Trophoblast cell (in vitro differentiated cells and primary cell): Measurements from ENCODE around the gene THSD4.

Source experiments
- DNase-seq, 2 donors: peaks; one replicate each; pipeline ENCODE4 v3.0.0-alpha.2; 2016
- H2AFZ ChIP-seq: 2 replicates; pipeline ENCODE4 v1.6.1; 2013; ENCODE audit warnings: low read length, moderate library complexity, mild to moderate bottlenecking; ENCODE audit not compliant: insufficient read depth, poor library complexity
- H2AK5ac ChIP-seq: 2 replicates; pipeline ENCODE4 v1.6.1; 2013; ENCODE audit warnings: mild to moderate bottlenecking, low read length
- H2BK120ac ChIP-seq: 2 replicates; pipeline ENCODE4 v1.6.1; 2013; ENCODE audit warnings: low read length, mild to moderate bottlenecking, moderate library complexity; ENCODE audit not compliant: insufficient read depth, poor library complexity
- H2BK12ac ChIP-seq: 2 replicates; pipeline ENCODE4 v1.6.1; 2013; ENCODE audit warnings: mild to moderate bottlenecking, low read length, moderate library complexity
- H2BK5ac ChIP-seq: 2 replicates; pipeline ENCODE4 v1.6.1; 2013; ENCODE audit warnings: low read length, low read depth, moderate library complexity, mild to moderate bottlenecking; ENCODE audit not compliant: poor library complexity
- H3K14ac ChIP-seq: 2 replicates; pipeline ENCODE4 v1.6.1; 2013; ENCODE audit warnings: mild to moderate bottlenecking, low read length
- H3K18ac ChIP-seq: 2 replicates; pipeline ENCODE4 v1.6.1; 2013; ENCODE audit warnings: mild to moderate bottlenecking, low read length
- H3K23ac ChIP-seq: 2 replicates; pipeline ENCODE4 v1.6.1; 2013; ENCODE audit warnings: low read length
- H3K27ac ChIP-seq: 2 replicates; pipeline ENCODE4 v1.5.1; 2013; ENCODE audit warnings: low read depth, mild to moderate bottlenecking, inconsistent platforms, low read length, moderate library complexity
- H3K27me3 ChIP-seq: 2 replicates; pipeline ENCODE4 v1.6.1; 2013; ENCODE audit warnings: inconsistent platforms, mild to moderate bottlenecking, low read length, moderate library complexity; ENCODE audit not compliant: insufficient read depth
- H3K36me3 ChIP-seq, 2 experiments: 1 replicate in 1 of 2; 2 replicates in 1 of 2; pipeline ENCODE4 v1.6.1; 2013; ENCODE audit warnings: low read length in 2 of 2, mild to moderate bottlenecking in 2 of 2, moderate library complexity in 1 of 2; ENCODE audit not compliant: insufficient read depth in 2 of 2, control insufficient read depth in 1 of 2
- H3K4ac ChIP-seq: 2 replicates; pipeline ENCODE4 v1.6.1; 2013; ENCODE audit warnings: low read depth, mild to moderate bottlenecking, low read length, moderate library complexity
- H3K4me1 ChIP-seq, 2 experiments: 1 replicate in 1 of 2; 2 replicates in 1 of 2; pipeline ENCODE4 v1.6.1; 2013; ENCODE audit warnings: low read length in 2 of 2, mild to moderate bottlenecking in 2 of 2, moderate library complexity in 1 of 2; ENCODE audit not compliant: insufficient read depth in 2 of 2, control insufficient read depth in 1 of 2
- H3K4me2 ChIP-seq: 2 replicates; pipeline ENCODE4 v1.6.1; 2013; ENCODE audit warnings: inconsistent platforms, mild to moderate bottlenecking, low read length, moderate library complexity
- H3K4me3 ChIP-seq: 2 replicates; pipeline ENCODE4 v1.5.1; 2013; ENCODE audit warnings: mild to moderate bottlenecking, low read depth, low read length, inconsistent platforms
- H3K79me1 ChIP-seq: one replicate; pipeline ENCODE4 v1.6.1; 2013; ENCODE audit warnings: low read length
- H3K79me2 ChIP-seq: 2 replicates; pipeline ENCODE4 v1.6.1; 2013; ENCODE audit warnings: low read length, mild to moderate bottlenecking; ENCODE audit not compliant: control insufficient read depth, insufficient read depth, poor library complexity
- H3K9ac ChIP-seq: 2 replicates; pipeline ENCODE4 v1.6.1; 2013; ENCODE audit warnings: mild to moderate bottlenecking, low read length
- H3K9me3 ChIP-seq: 2 replicates; pipeline ENCODE4 v1.6.1; 2013; ENCODE audit warnings: low read depth, mild to moderate bottlenecking, control low read depth, inconsistent platforms, low read length; ENCODE audit not compliant: insufficient read depth
- H4K12ac ChIP-seq: 2 replicates; pipeline ENCODE4 v1.6.1; 2013; ENCODE audit warnings: low read depth, mild to moderate bottlenecking, low read length, moderate library complexity
- H4K8ac ChIP-seq: 2 replicates; pipeline ENCODE4 v1.6.1; 2013; ENCODE audit warnings: low read depth, mild to moderate bottlenecking, low read length, moderate library complexity
- H4K91ac ChIP-seq: one replicate; pipeline ENCODE4 v1.6.1; 2013; ENCODE audit warnings: low read depth, mild to moderate bottlenecking, low read length, moderate library complexity
- WGBS: extraction: QIAGEN DNeasy Blood & Tissue Kit; methylation state at CpG from one replicate; pipeline ENCODE4 v1.1.7; 2013; ENCODE audit warnings: missing lambda C conversion rate; ENCODE audit not compliant: insufficient read length, insufficient coverage; ENCODE audit errors: extremely low coverage; 5-methylcytosine and 5-hydroxymethylcytosine counted together

The THSD4 gene

DNA sequence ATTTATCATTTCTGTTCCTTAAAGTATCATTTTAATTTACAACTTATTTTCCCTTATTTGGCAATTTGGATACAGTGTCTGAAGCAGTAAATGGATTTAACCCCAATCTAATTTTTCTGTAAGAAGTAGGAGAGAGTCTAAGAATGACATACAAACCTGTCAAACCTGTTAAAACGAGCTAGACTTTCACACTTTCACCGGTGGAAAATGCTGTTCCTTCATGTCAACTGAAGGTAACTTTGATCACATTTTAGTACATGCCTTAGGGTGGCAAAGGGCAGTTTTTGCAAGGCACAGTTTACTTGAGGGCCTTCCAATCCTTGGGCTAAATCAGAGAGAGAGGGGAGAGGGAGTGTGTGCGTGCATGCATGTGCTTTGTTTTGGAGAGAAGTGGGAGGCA is 221.4 kb downstream of the THSD4 start:
- Histone ChIP-seq H4K12ac (no peak overlapping the region), H3K79me2 (no peaks in the 10 kb centered on the region), H2BK120ac (peak overlapping the region; percentile 8), H3K9me3 (no peaks in the 10 kb centered on the region), H3K79me1 (peaks cover 11% of the 10 kb centered on the region), H3K9ac (no peak overlapping the region), H3K36me3 (no peaks in the 10 kb centered on the region), H3K18ac (peak overlapping the region; percentile 1), H3K27ac (peak overlapping the region; percentile 74), H3K23ac (no peak overlapping the region), H3K4me2 (peak overlapping the region; percentile 24), H2BK5ac (peak overlapping the region; percentile 7), H3K27me3 (no peaks in the 10 kb centered on the region), H4K8ac (no peak overlapping the region), H3K14ac (no peak overlapping the region), H3K4ac (no peak overlapping the region), H2AFZ (no peak overlapping the region), H4K91ac (no peak overlapping the region), H3K4me3 (no peak overlapping the region), H2BK12ac (peak overlapping the region; percentile 7), H3K4me1 (peaks cover 18 to 20% of the 10 kb centered on the region in 2 experiments), H2AK5ac (no peak overlapping the region)
- DNase-seq, result peak; percentile 34 to 72
- WGBS, result no CpG with 5 or more reads among the region's 3 CpGs

DNA sequence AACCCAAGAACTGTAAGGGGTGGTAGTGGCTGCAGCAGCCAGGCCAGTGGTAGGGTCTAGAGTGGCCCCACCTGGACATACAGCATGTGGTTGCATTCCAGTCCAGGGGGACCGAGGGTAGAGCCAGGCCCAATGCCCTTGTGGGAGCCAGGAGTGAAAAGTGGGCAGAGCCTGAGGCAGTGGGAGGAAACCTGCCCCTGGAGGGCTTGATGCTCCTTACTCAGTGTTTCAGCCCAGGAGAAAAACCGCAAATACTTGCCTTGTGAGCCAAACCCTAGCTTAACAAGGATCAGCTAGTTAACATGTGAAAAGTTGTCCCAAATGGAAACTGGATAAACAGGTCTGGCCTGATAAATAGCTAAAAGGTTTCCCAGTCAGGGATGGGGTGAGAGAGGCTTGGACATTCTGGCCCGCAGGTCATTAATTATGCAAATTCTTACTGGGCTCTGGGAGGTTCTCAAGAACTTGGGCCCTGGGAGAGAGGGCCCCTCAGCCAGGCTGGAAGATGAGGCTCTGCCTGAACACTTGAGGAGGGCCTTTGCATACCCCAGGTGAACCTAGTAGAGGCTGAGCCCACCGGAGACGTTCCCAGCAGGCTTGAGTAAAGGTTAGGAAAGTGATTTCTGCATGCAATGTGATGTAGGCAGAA is 222.1 kb downstream of the THSD4 start:
- H3K23ac ChIP-seq, result no peak overlapping the region
- H3K4me1 ChIP-seq, result peaks cover 18 to 20% of the 10 kb centered on the region in 2 experiments
- peak overlapping the region; percentile 62 for H2BK120ac ChIP-seq
- H3K18ac ChIP-seq, result peak overlapping the region; percentile 68
- peak overlapping the region; percentile 44 for H3K4me2 ChIP-seq
- H3K4ac ChIP-seq, result peak overlapping the region; percentile 72
- peak overlapping the region; percentile 58 for H2AFZ ChIP-seq
- peak; percentile 89 to 99 for DNase-seq
- H3K79me1 ChIP-seq, result peaks cover 11% of the 10 kb centered on the region
- H3K27ac ChIP-seq, result peak overlapping the region; percentile 74
- H4K91ac ChIP-seq, result peak overlapping the region; percentile 71
- no peaks in the 10 kb centered on the region for H3K27me3 ChIP-seq
- no peaks in the 10 kb centered on the region for H3K9me3 ChIP-seq
- peak overlapping the region; percentile 75 for H3K14ac ChIP-seq
- peak overlapping the region; percentile 71 for H4K8ac ChIP-seq
- peak overlapping the region; percentile 10 for H3K4me3 ChIP-seq
- H3K9ac ChIP-seq, result no peak overlapping the region
- H3K36me3 ChIP-seq, result no peaks in the 10 kb centered on the region
- peak overlapping the region; percentile 78 for H2BK12ac ChIP-seq
- WGBS, result no CpG with 5 or more reads among the region's 5 CpGs
- H2BK5ac ChIP-seq, result peak overlapping the region; percentile 81
- no peaks in the 10 kb centered on the region for H3K79me2 ChIP-seq
- H2AK5ac ChIP-seq, result peak overlapping the region; percentile 67
- H4K12ac ChIP-seq, result no peak overlapping the region

DNA sequence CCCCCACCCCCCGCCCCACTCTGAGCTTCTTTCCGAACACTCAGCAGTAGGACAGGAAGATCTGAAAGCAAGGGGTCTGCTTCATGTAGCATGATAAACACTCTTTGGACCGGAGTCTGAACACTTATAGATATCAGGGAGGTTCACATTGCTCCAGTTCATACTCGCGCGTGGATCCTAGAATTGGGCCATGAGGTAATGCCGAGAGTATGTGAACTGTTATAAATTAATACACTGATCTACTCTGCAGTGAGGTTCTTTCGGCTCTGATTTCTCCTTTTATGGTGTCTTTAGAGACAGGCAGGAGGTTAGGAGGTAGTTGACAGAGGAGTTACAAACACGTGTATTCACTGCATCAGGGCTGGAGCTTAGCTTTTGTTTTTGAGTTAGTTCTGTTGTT is 223.0 kb downstream of the THSD4 start:
- Histone ChIP-seq H2AK5ac (peak overlapping the region; percentile 59), H3K23ac (no peak overlapping the region), H2BK5ac (peak overlapping the region; percentile 11), H3K9ac (no peak overlapping the region), H3K4ac (peak overlapping the region; percentile 9), H2BK120ac (peak overlapping the region; percentile 87), H3K36me3 (no peaks in the 10 kb centered on the region), H4K8ac (no peak overlapping the region), H3K14ac (peak overlapping the region; percentile 59), H4K12ac (no peak overlapping the region), H3K9me3 (no peaks in the 10 kb centered on the region), H3K4me2 (no peak overlapping the region), H2AFZ (no peak overlapping the region), H3K18ac (no peak overlapping the region), H3K27me3 (no peaks in the 10 kb centered on the region), H3K4me1 (peaks cover 18 to 20% of the 10 kb centered on the region in 2 experiments), H4K91ac (peak overlapping the region; percentile 68), H3K79me1 (peaks cover 11% of the 10 kb centered on the region), H3K27ac (no peak overlapping the region), H3K4me3 (no peak overlapping the region), H2BK12ac (peak overlapping the region; percentile 81), H3K79me2 (no peaks in the 10 kb centered on the region)
- DNase-seq, result no peak
- WGBS, result no CpG with 5 or more reads among the region's 9 CpGs

DNA sequence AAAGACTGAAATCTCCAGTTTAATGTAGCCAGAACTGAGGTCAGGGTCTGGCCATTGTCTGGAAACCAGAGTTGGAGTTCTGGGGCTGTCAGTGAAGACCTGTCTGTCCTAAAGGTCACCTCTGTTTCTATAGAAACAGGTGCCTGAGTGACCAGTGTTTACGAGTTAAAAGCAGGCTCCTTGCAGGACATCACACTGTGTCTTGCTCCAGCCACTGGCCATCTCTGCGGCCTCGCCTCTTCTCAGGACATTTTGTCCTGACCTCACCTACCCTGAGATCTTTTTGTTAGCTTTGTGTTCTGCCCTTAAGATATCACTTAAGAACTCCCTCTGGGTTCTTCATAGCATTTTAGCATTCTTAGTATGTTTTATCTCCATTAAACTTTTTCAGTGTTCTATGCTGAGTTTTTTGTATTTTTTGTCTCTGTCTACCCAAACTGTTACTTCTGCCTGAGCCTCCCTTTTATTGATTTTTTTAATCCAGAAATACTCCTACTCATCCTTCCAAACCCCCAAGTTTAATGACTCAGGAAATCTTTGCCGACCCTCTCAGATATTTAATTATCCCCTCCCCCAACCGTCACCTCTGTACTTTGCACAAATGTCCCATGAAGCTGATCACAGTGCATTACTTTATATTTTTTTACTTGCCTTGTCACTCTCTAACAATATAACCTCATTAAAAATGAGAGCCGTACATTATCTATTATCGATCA is 223.7 kb downstream of the THSD4 start:
- H2BK5ac ChIP-seq, result no peak overlapping the region
- no peak overlapping the region for H3K4me3 ChIP-seq
- H3K79me1 ChIP-seq, result peaks cover 11% of the 10 kb centered on the region
- H3K27ac ChIP-seq, result no peak overlapping the region
- no peak overlapping the region for H3K4ac ChIP-seq
- H3K9ac ChIP-seq, result no peak overlapping the region
- H2AFZ ChIP-seq, result no peak overlapping the region
- H4K12ac ChIP-seq, result no peak overlapping the region
- peak overlapping the region; percentile 2 for H2BK120ac ChIP-seq
- H3K27me3 ChIP-seq, result no peaks in the 10 kb centered on the region
- no peak overlapping the region for H3K4me2 ChIP-seq
- no peak overlapping the region for H3K23ac ChIP-seq
- peaks cover 18 to 20% of the 10 kb centered on the region in 2 experiments for H3K4me1 ChIP-seq
- no CpG with 5 or more reads among the region's 7 CpGs for WGBS
- no peak overlapping the region for H4K91ac ChIP-seq
- H2AK5ac ChIP-seq, result no peak overlapping the region
- no peaks in the 10 kb centered on the region for H3K79me2 ChIP-seq
- H3K9me3 ChIP-seq, result no peaks in the 10 kb centered on the region
- no peak overlapping the region for H2BK12ac ChIP-seq
- no peak overlapping the region for H3K14ac ChIP-seq
- no peak overlapping the region for H4K8ac ChIP-seq
- H3K18ac ChIP-seq, result no peak overlapping the region
- DNase-seq, result no peak
- no peaks in the 10 kb centered on the region for H3K36me3 ChIP-seq
